ENCODE measurements around the gene FIBCD1. TPM values are rescaled to one million over a fixed set of nuclear protein-coding genes. Genes with fewer than 3 reads are reported as not detected.

FIBCD1 gene
- total and polyA plus RNA-seq, 9 of the 15 experiments (the other 6 are each of a cell fraction or from before 2014, with no cell fraction given) = 0.53 to 1.2 (median 0.95) TPM; not detected in 4

DNA sequence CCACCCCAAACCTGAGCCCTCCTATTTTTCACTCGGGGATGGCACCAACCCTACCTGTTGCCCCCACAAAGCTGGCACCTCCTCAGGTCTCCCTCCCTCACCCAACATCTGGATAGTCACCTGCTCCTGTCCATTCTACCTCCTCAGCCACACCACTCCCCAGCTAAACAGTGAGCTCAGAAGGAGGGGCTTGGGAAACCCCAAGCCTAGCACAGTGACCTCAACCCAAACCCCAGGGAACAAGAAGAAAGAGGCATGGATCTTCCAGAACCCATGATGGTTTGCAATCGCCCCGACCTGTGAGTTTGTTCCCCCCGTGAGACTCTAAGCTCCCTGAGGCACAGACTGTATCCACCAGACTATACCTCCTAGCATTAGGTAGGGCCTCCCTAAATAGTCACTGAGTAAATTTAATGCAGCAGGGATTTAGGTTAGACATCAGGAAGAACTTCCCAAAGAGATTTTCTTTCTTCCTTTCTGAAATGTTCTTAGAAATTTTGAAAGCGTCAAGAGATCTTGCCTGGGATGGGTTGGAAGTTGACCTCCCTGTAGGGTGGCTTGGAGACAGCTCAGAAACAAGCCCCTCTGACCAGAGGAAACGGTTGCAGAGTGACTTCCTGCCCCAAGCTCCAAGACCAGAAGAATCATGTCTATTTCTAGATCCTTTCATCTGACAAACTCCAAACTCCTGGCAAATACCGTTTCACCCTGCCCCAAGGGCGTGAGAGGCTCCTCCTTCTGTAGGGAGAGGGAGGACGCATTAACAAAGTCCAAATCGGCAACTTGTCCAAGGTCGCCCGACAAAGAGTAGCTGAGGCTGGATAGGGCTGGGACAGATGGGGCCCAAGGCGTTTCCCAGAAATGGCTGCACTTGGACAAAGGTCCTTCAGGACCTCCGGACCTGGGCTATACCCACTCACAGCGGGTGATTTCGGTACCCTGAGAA, 4.1 kb downstream of the FIBCD1 start (continued):
- TF ChIP-seq ZNF212 (CRISPR knock-in tag; IDR thresholded peaks at IDR 0.05) = no peak

DNA sequence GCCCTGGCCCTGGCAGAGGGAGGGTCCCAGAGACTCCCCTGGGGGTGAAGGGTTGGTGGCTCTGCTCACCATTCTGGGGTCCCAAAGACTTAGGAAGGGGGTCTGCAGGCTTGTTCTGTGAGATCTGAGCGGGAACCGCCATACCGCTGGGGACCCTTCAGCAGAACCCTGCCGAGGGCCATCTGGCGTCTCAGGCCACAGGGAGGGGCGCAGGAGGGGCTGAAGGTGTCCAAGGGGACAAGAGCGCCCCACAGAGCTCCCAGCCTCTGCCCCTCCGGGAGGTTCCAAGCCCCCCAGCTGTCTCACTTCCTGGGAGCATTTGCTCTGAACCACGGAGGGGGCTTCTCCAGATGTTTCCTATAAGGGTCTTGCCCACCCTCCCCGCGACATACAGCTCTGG, 4.8 kb downstream of the FIBCD1 start:
- 7% methylated on average over 11 of the region's 11 CpGs for WGBS (ENCODE audit: insufficient coverage, low coverage, missing lambda C conversion rate)
- Histone ChIP-seq H3K9me3 (replicated peaks; ENCODE audit: control insufficient read depth, insufficient read depth, low read depth, low read length) (no peaks in the 10 kb centered on the region), H3K9me1 (ENCODE audit: control insufficient read depth, insufficient read depth, low read length) (peaks cover 10% of the 10 kb centered on the region), H3K27ac (ENCODE audit: extremely low read depth, low read depth, low read length) (no peak overlapping the region), H3K79me2 (ENCODE audit: control insufficient read depth, insufficient read depth, low read length) (no peaks in the 10 kb centered on the region), H2AFZ (ENCODE audit: low read depth, low read length) (no peak overlapping the region), H3K4me2 (ENCODE audit: insufficient read depth, low read length) (no peak overlapping the region), H3K4me1 (replicated peaks in 1 of 2; ENCODE audit: control insufficient read depth in 2 of 2, insufficient read depth in 2 of 2, low read length in 2 of 2) (peaks cover 0 to 49% of the 10 kb centered on the region in 2 experiments; a peak in 3 of 5 replicates), H3K9ac (ENCODE audit: insufficient read depth in 1 of 2, low read depth in 2 of 2, low read length in 2 of 2) (peak overlapping the region in 1 of 2 experiments; percentile 1; a peak in 1 of 4 replicates), H3K4me3 (no peak overlapping the region), H4K20me1 (replicated peaks; ENCODE audit: control insufficient read depth, insufficient read depth, low read length) (peaks cover 87% of the 10 kb centered on the region), H3K36me3 (ENCODE audit: control insufficient read depth, insufficient read depth, low read length) (no peaks in the 10 kb centered on the region), H3K27me3 (ENCODE audit: control insufficient read depth in 2 of 2, insufficient read depth in 2 of 2, low read length in 2 of 2) (peaks cover 93 to 98% of the 10 kb centered on the region in 2 experiments)
- no peak for TF ChIP-seq CBFA2T3 (IDR thresholded peaks at IDR 0.05)
- TF ChIP-seq, protein P1, sequence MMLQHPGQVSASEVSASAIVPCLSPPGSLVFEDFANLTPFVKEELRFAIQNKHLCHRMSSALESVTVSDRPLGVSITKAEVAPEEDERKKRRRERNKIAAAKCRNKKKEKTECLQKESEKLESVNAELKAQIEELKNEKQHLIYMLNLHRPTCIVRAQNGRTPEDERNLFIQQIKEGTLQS (IDR thresholded peaks at IDR 0.05) = no peak
- TF ChIP-seq, protein P1 (CRISPR knock-in tag; conservative IDR thresholded peaks at IDR 0.05) = 0 out of 2 replicates have a peak, but pooled peaks have one; percentile 37
- intact Hi-C loops (cut with micrococcal nuclease) = no loop called here
- CTCF ChIA-PET (ENCODE audit: low intra/inter-chr PET ratio) = no interaction called here
- POLR2A ChIA-PET = interaction anchor here (0.5 to 26.8 kb wide), 18 partner anchors 8 to 1237 kb away, joined by 3 to 582 read pairs (median 4); no protein-coding TSS in a partner anchor
- BruUV-seq (replicated peaks) = no TSS peak
- in situ Hi-C loops (cut with MboI) = no loop called here
- FAIRE-seq (no peak), DNase-seq (ENCODE audit: extremely low read depth in 1 of 4, low spot score in 3 of 4) (peak in 1 of 4 experiments; percentile 63), ATAC-seq (no peak)

Data from K562 (cell line).